ENCODE measurements around the gene SLC26A1. TPM values are rescaled to one million over a fixed set of nuclear protein-coding genes. Genes with fewer than 3 reads are reported as not detected.
A peak's percentile ranks its signal among the peaks of the same experiment; 100 is the strongest.

SLC26A1 gene
- polyA plus RNA-seq, 6 donors from 2014 or later: 0.22 to 4.3 (median 0.77) TPM; not detected in 1

GRCh38 chr4:1023895-1024740 is 30.9 kb upstream of the SLC26A1 start:
- Mint-ChIP-seq H3K4me3 (no peak overlapping the region), H3K27ac (no peak overlapping the region), H3K4me1 (peaks cover 12 to 24% (median 23%) of the 10 kb centered on the region in 3 donors), H3K9me3 (no peaks in the 10 kb centered on the region), H3K27me3 (no peaks in the 10 kb centered on the region), H3K36me3 (no peaks in the 10 kb centered on the region)
- ATAC-seq (ENCODE audit: low read depth in 2 of 2): no peak
- DNase-seq: no peak

GRCh38 chr4:1023075-1023640 is 30.0 kb upstream of the SLC26A1 start:
- peak overlapping the region in 1 of 6 donors; percentile 56 for H3K27ac Mint-ChIP-seq
- ATAC-seq (ENCODE audit: low read depth in 2 of 2) (no peak), DNase-seq (no peak)
- H3K9me3 Mint-ChIP-seq: no peaks in the 10 kb centered on the region
- H3K27me3 Mint-ChIP-seq: no peaks in the 10 kb centered on the region
- H3K4me1 Mint-ChIP-seq: peaks cover 12 to 28% (median 23%) of the 10 kb centered on the region in 3 donors
- H3K4me3 Mint-ChIP-seq: no peak overlapping the region
- H3K36me3 Mint-ChIP-seq: no peaks in the 10 kb centered on the region

- Mint-ChIP-seq H3K4me3 (no peak overlapping the region), H3K27ac (peak overlapping the region in 4 of 6 donors; percentile 56 to 77 (median 70)), H3K27me3 (no peaks in the 10 kb centered on the region), H3K4me1 (peaks cover 12 to 30% (median 23%) of the 10 kb centered on the region in 3 donors), H3K9me3 (no peaks in the 10 kb centered on the region), H3K36me3 (no peaks in the 10 kb centered on the region)
- no peak for DNase-seq
- no peak for ATAC-seq (ENCODE audit: low read depth in 2 of 2)
These were observed 29.5 kb upstream of the SLC26A1 start for GRCh38 chr4:1022739-1023066.

GRCh38 chr4:1022051-1022738 is 29.0 kb upstream of the SLC26A1 start:
- Mint-ChIP-seq H3K27me3 (no peaks in the 10 kb centered on the region), H3K4me3 (peak overlapping the region in 4 of 8 donors; percentile 29 to 72 (median 52)), H3K36me3 (no peaks in the 10 kb centered on the region), H3K4me1 (peaks cover 12 to 30% (median 23%) of the 10 kb centered on the region in 3 donors), H3K9me3 (no peaks in the 10 kb centered on the region), H3K27ac (peak overlapping the region in 4 of 6 donors; percentile 30 to 93 (median 84))
- ATAC-seq (ENCODE audit: low read depth in 2 of 2): no peak
- no peak for DNase-seq

- Mint-ChIP-seq H3K27me3 (no peaks in the 10 kb centered on the region), H3K4me3 (peak overlapping the region; percentile 12 to 72 (median 52))
These were observed 28.3 kb upstream of the SLC26A1 start for GRCh38 chr4:1021386-1022050.

GRCh38 chr4:1019729-1020470 is 26.7 kb upstream of the SLC26A1 start:
- Mint-ChIP-seq H3K9me3 (no peaks in the 10 kb centered on the region), H3K27ac (peak overlapping the region in 4 of 6 donors; percentile 33 to 72 (median 69)), H3K4me1 (peaks cover 4 to 20% (median 8%) of the 10 kb centered on the region in 3 donors), H3K27me3 (no peaks in the 10 kb centered on the region), H3K4me3 (peak overlapping the region in 1 of 8 donors; percentile 34), H3K36me3 (no peaks in the 10 kb centered on the region)
- no peak for DNase-seq
- ATAC-seq (ENCODE audit: low read depth in 2 of 2): no peak

More at GRCh38 chr4:1021386-1022050, 28.3 kb upstream of the SLC26A1 start:
- DNase-seq (peak; percentile 72), ATAC-seq (ENCODE audit: low read depth in 2 of 2) (peak; percentile 65 to 67)
- Mint-ChIP-seq H3K27ac (peak overlapping the region; percentile 30 to 93 (median 78)), H3K36me3 (no peaks in the 10 kb centered on the region), H3K4me1 (peaks cover 12 to 29% (median 22%) of the 10 kb centered on the region in 3 donors), H3K9me3 (no peaks in the 10 kb centered on the region)

- no peaks in the 10 kb centered on the region for H3K9me3 Mint-ChIP-seq
- peak overlapping the region in 1 of 6 donors; percentile 33 for H3K27ac Mint-ChIP-seq
- H3K4me1 Mint-ChIP-seq: peaks cover 4 to 20% (median 8%) of the 10 kb centered on the region in 3 donors
- no peaks in the 10 kb centered on the region for H3K27me3 Mint-ChIP-seq
- ATAC-seq (ENCODE audit: low read depth in 2 of 2): no peak
- no peaks in the 10 kb centered on the region for H3K36me3 Mint-ChIP-seq
- no peak for DNase-seq
- H3K4me3 Mint-ChIP-seq: no peak overlapping the region
These were observed 26.1 kb upstream of the SLC26A1 start for GRCh38 chr4:1019320-1019719.

GRCh38 chr4:1018147-1019020 is 25.2 kb upstream of the SLC26A1 start:
- H3K36me3 Mint-ChIP-seq: no peaks in the 10 kb centered on the region
- H3K27ac Mint-ChIP-seq: no peak overlapping the region
- no peak for ATAC-seq (ENCODE audit: low read depth in 2 of 2)
- no peaks in the 10 kb centered on the region for H3K27me3 Mint-ChIP-seq
- no peaks in the 10 kb centered on the region for H3K9me3 Mint-ChIP-seq
- no peak for DNase-seq
- H3K4me3 Mint-ChIP-seq: no peak overlapping the region
- H3K4me1 Mint-ChIP-seq: peaks cover 4 to 20% (median 13%) of the 10 kb centered on the region in 3 donors

- H3K4me3 Mint-ChIP-seq: peak overlapping the region in 1 of 8 donors; percentile 30
- DNase-seq (no peak), ATAC-seq (ENCODE audit: low read depth in 2 of 2) (no peak)
- no peaks in the 10 kb centered on the region for H3K9me3 Mint-ChIP-seq
- no peak overlapping the region for H3K27ac Mint-ChIP-seq
- H3K36me3 Mint-ChIP-seq: no peaks in the 10 kb centered on the region
- H3K27me3 Mint-ChIP-seq: no peaks in the 10 kb centered on the region
- peaks cover 4 to 20% (median 13%) of the 10 kb centered on the region in 3 donors for H3K4me1 Mint-ChIP-seq
These were observed 24.5 kb upstream of the SLC26A1 start for GRCh38 chr4:1017706-1018105.

- no peaks in the 10 kb centered on the region for H3K27me3 Mint-ChIP-seq
These were observed 24.0 kb upstream of the SLC26A1 start for GRCh38 chr4:1017211-1017610.

GRCh38 chr4:1015746-1016145 is 22.5 kb upstream of the SLC26A1 start:
- ATAC-seq (ENCODE audit: low read depth in 2 of 2) (no peak), DNase-seq (no peak)
- Mint-ChIP-seq H3K4me3 (peak overlapping the region in 3 of 8 donors; percentile 9 to 66 (median 61)), H3K9me3 (no peaks in the 10 kb centered on the region), H3K36me3 (no peaks in the 10 kb centered on the region), H3K27ac (peak overlapping the region in 1 of 6 donors; percentile 78), H3K27me3 (no peaks in the 10 kb centered on the region), H3K4me1 (peaks cover under 1 to 12% (median 5%) of the 10 kb centered on the region in 3 donors)

More at GRCh38 chr4:1017211-1017610, 24.0 kb upstream of the SLC26A1 start:
- no peaks in the 10 kb centered on the region for H3K9me3 Mint-ChIP-seq
- H3K27ac Mint-ChIP-seq: no peak overlapping the region
- DNase-seq: no peak
- ATAC-seq (ENCODE audit: low read depth in 2 of 2): no peak
- H3K4me1 Mint-ChIP-seq: peaks cover 4 to 20% (median 13%) of the 10 kb centered on the region in 3 donors
- no peaks in the 10 kb centered on the region for H3K36me3 Mint-ChIP-seq
- peak overlapping the region in 1 of 8 donors; percentile 53 for H3K4me3 Mint-ChIP-seq

GRCh38 chr4:1015179-1015578 is 22.0 kb upstream of the SLC26A1 start:
- peak overlapping the region in 1 of 8 donors; percentile 66 for H3K4me3 Mint-ChIP-seq
- no peak for DNase-seq
- no peaks in the 10 kb centered on the region for H3K9me3 Mint-ChIP-seq
- no peaks in the 10 kb centered on the region for H3K36me3 Mint-ChIP-seq
- H3K27me3 Mint-ChIP-seq: no peaks in the 10 kb centered on the region
- no peak for ATAC-seq (ENCODE audit: low read depth in 2 of 2)
- H3K4me1 Mint-ChIP-seq: peaks cover 6 to 18% (median 9%) of the 10 kb centered on the region in 3 donors
- H3K27ac Mint-ChIP-seq: no peak overlapping the region
